Airway epithelial cell (primary cell): ENCODE data around the gene CEP192. TPM values are rescaled to one million over a fixed set of nuclear protein-coding genes. Genes with fewer than 3 reads are reported as not detected.

Source experiments
- total RNA-seq: library from RNA; depleted of rRNA; stranded (reverse); fragments of >200 nt; gene quantifications from 2 replicates; pipeline ENCODE4 v1.2.3, GENCODE V29; 2015

The CEP192 gene
- 13.5 and 16.1 TPM in 2 replicates for total RNA-seq

GRCh38 chr18:12990967-12991820 is at the start of gene CEP192:
CEP192 (plus strand) TSS chr18:12991362; CDS start chr18:12999425, 8,063 bp downstream.

GRCh38 chr18:12947285-12948049 is 43.7 kb upstream of the CEP192 start, which contains the start of gene SEH1L:
SEH1L (plus strand) TSS chr18:12948011; CDS start chr18:12948122, 111 bp downstream.

Other genes with a start within 250 kb of the CEP192 start
- 27.8 and 29.5 TPM in 2 replicates for gene PTPN2, start 107.1 kb upstream of the CEP192 start, total RNA-seq
- 28.1 and 36.0 TPM in 2 replicates for gene SEH1L, start 43.4 kb upstream of the CEP192 start, total RNA-seq
- gene LDLRAD4, start 227.4 kb downstream of the CEP192 start, total RNA-seq, result not detected in 2 replicates